WTC11 (cell line): ENCODE results near the gene SLC25A22. TPM values are rescaled to one million over a fixed set of nuclear protein-coding genes. Genes with fewer than 3 reads are reported as not detected.

Experiments used
- AFF4 ChIP-seq: sonication (generic); formaldehyde crosslinking; IDR thresholded peaks from 2 replicates; pipeline ENCODE4 v1.8.1; 2023; ENCODE audit warnings: mild to moderate bottlenecking, missing genetic modification reagents, borderline replicate concordance
- CTCF ChIP-seq: fragments of 200-600 bp; IDR thresholded peaks from 2 replicates; pipeline ENCODE4 v1.8.0; 2022; ENCODE audit warnings: antibody characterized with exemption
- ELF4 ChIP-seq: sonication (generic); formaldehyde crosslinking; IDR thresholded peaks from 2 replicates; pipeline ENCODE4 v1.8.1; 2022; ENCODE audit warnings: low read depth, mild to moderate bottlenecking, moderate library complexity, missing genetic modification reagents
- ETV6 ChIP-seq: sonication (generic); formaldehyde crosslinking; IDR thresholded peaks from 2 replicates; pipeline ENCODE4 v1.8.1; 2022; ENCODE audit warnings: mild to moderate bottlenecking, missing genetic modification reagents
- HMGA2 ChIP-seq: fragments of 250-450 bp; sonication (Bioruptor Pico); IDR thresholded peaks from 2 replicates; pipeline ENCODE4 v1.4.0; 2021; ENCODE audit warnings: mild to moderate bottlenecking, moderate library complexity
- IRF1 ChIP-seq: sonication (generic); formaldehyde crosslinking; IDR thresholded peaks from 2 replicates; pipeline ENCODE4 v1.8.0; 2023; ENCODE audit warnings: missing genetic modification reagents
- IRF2 ChIP-seq: sonication (generic); formaldehyde crosslinking; IDR thresholded peaks from 2 replicates; pipeline ENCODE4 v1.8.0; 2022; ENCODE audit warnings: low read depth, missing genetic modification reagents, borderline replicate concordance
- MLX ChIP-seq: sonication (generic); formaldehyde crosslinking; IDR thresholded peaks from 2 replicates; pipeline ENCODE4 v1.8.1; 2023; ENCODE audit warnings: mild to moderate bottlenecking, missing genetic modification reagents, moderate library complexity
- NFATC4 ChIP-seq: fragments of 250-450 bp; sonication (Bioruptor Pico); IDR thresholded peaks from 2 replicates; pipeline ENCODE4 v1.9.0; 2021; ENCODE audit warnings: mild to moderate bottlenecking
- NR1H2 ChIP-seq: sonication (generic); formaldehyde crosslinking; IDR thresholded peaks from 2 replicates; pipeline ENCODE4 v1.9.0; 2021; ENCODE audit warnings: mild to moderate bottlenecking, moderate library complexity, missing genetic modification reagents
- PRRX2 ChIP-seq: fragments of 250-450 bp; sonication (Bioruptor Pico); IDR thresholded peaks from 2 replicates; pipeline ENCODE4 v1.8.0; 2021; ENCODE audit warnings: mild to moderate bottlenecking
- RELA ChIP-seq: sonication (generic); formaldehyde crosslinking; IDR thresholded peaks from 2 replicates; pipeline ENCODE4 v1.8.1; 2022; ENCODE audit warnings: missing genetic modification reagents, mild to moderate bottlenecking, borderline replicate concordance
- RORB ChIP-seq: fragments of 250-450 bp; sonication (Bioruptor Pico); IDR thresholded peaks from 2 replicates; pipeline ENCODE4 v1.9.0; 2021; ENCODE audit warnings: mild to moderate bottlenecking
- SMAD3 ChIP-seq: sonication (generic); formaldehyde crosslinking; IDR thresholded peaks from 2 replicates; pipeline ENCODE4 v1.8.0; 2022; ENCODE audit warnings: missing genetic modification reagents, mild to moderate bottlenecking, borderline replicate concordance
- SP1 ChIP-seq: sonication (generic); formaldehyde crosslinking; conservative IDR thresholded peaks from 2 replicates; pipeline ENCODE4 v1.8.1; 2022; ENCODE audit warnings: missing genetic modification reagents
- STAT6 ChIP-seq: sonication (generic); formaldehyde crosslinking; conservative IDR thresholded peaks from 2 replicates; pipeline ENCODE4 v1.8.1; 2023; ENCODE audit warnings: mild to moderate bottlenecking, low read depth, missing genetic modification reagents, moderate library complexity
- TCF7 ChIP-seq: sonication (generic); formaldehyde crosslinking; IDR thresholded peaks from 2 replicates; pipeline ENCODE4 v1.8.0; 2022; ENCODE audit warnings: mild to moderate bottlenecking, low read depth, missing genetic modification reagents, moderate library complexity
- TP53 ChIP-seq: sonication (generic); formaldehyde crosslinking; IDR thresholded peaks from 2 replicates; pipeline ENCODE4 v1.8.1; 2023; ENCODE audit warnings: mild to moderate bottlenecking, missing genetic modification reagents
- USF2 ChIP-seq: sonication (generic); formaldehyde crosslinking; IDR thresholded peaks from 2 replicates; pipeline ENCODE4 v1.8.1; 2023; ENCODE audit warnings: mild to moderate bottlenecking, missing genetic modification reagents, moderate library complexity
- ZNF138 ChIP-seq: sonication (generic); formaldehyde crosslinking; conservative IDR thresholded peaks from 2 replicates; pipeline ENCODE4 v1.8.1; 2022; ENCODE audit warnings: mild to moderate bottlenecking, moderate library complexity, missing genetic modification reagents
- ZNF281 ChIP-seq: sonication (generic); formaldehyde crosslinking; IDR thresholded peaks from 2 replicates; pipeline ENCODE4 v1.8.0; 2023; ENCODE audit warnings: mild to moderate bottlenecking, missing genetic modification reagents
- ZNF416 ChIP-seq: fragments of 250-450 bp; sonication (Bioruptor Pico); IDR thresholded peaks from 2 replicates; pipeline ENCODE4 v1.9.0; 2021; ENCODE audit warnings: mild to moderate bottlenecking, inconsistent platforms
- ZNF671 ChIP-seq: fragments of 250-450 bp; sonication (Bioruptor Pico); IDR thresholded peaks from 2 replicates; pipeline ENCODE4 v1.8.0; 2021; ENCODE audit warnings: mild to moderate bottlenecking
- total RNA-seq: library from RNA; stranded (reverse); gene quantifications from 3 replicates; pipeline ENCODE4 v1.2.3, GENCODE V29; 2021

The SLC25A22 gene
- total RNA-seq, 1 experiment from 2014 or later, result 44.8 TPM

GRCh38 chr11:765025-765801 lies 32.9 kb downstream of the SLC25A22 start (continued):
- TF ChIP-seq NFATC4 (CRISPR knock-in tag) (no peak; the same call in 1 of the 2 replicates), TP53 (no peak), TCF7 (CRISPR knock-in tag) (no peak), ZNF416 (CRISPR knock-in tag) (peak; percentile 65), IRF1 (CRISPR knock-in tag) (no peak), ZNF138 (CRISPR knock-in tag) (no peak), RORB (CRISPR knock-in tag) (no peak), ETV6 (CRISPR knock-in tag) (no peak), RELA (CRISPR knock-in tag) (no peak), CTCF (peak; percentile 50), AFF4 (no peak), USF2 (no peak), SMAD3 (CRISPR knock-in tag) (no peak), PRRX2 (CRISPR knock-in tag) (0 out of 2 replicates have a peak, but pooled peaks have one; percentile 54), HMGA2 (0 out of 2 replicates have a peak, but pooled peaks have one; percentile 6), NR1H2 (CRISPR knock-in tag) (no peak), STAT6 (CRISPR knock-in tag) (no peak), MLX (CRISPR knock-in tag) (no peak), SP1 (CRISPR knock-in tag) (0 out of 2 replicates have a peak, but pooled peaks have one; percentile 47), IRF2 (CRISPR knock-in tag) (no peak), ZNF671 (CRISPR knock-in tag) (0 out of 2 replicates have a peak, but pooled peaks have one; percentile 6), ZNF281 (CRISPR knock-in tag) (no peak), ELF4 (CRISPR knock-in tag) (no peak)
